Uterus (tissue), 4 donors: ENCODE data around the gene SMIM41. TPM values are rescaled to one million over a fixed set of nuclear protein-coding genes. Genes with fewer than 3 reads are reported as not detected.

Source experiments
- DNase-seq, 2 donors: peaks; one replicate each; pipeline ENCODE4 v3.0.0-alpha.2; 2019 to 2020
- H3K27ac ChIP-seq, 2 donors: fragments of 200-600 bp; sonication (generic); 1 replicate in 1 of 2; 2 replicates in 1 of 2; pipeline ENCODE4 v1.5.1; 2016 to 2018
- H3K27me3 ChIP-seq, 2 donors: fragments of 200-600 bp; sonication (generic); one replicate each; pipeline ENCODE4 v1.5.1; 2018 to 2019; ENCODE audit warnings: control low read depth in 1 of 2
- H3K36me3 ChIP-seq, 2 donors: fragments of 200-600 bp; sonication (generic); one replicate each; pipeline ENCODE4 v1.5.1; 2019; ENCODE audit warnings: control low read depth in 1 of 2
- H3K4me1 ChIP-seq, 2 donors: fragments of 200-600 bp; sonication (generic); one replicate each; pipeline ENCODE4 v1.5.1; 2018 to 2019; ENCODE audit warnings: control low read depth in 1 of 2
- H3K4me3 ChIP-seq, 2 donors: fragments of 200-600 bp; sonication (generic); 1 replicate in 1 of 2; 2 replicates in 1 of 2; pipeline ENCODE4 v1.5.1; 2018 to 2019; ENCODE audit warnings: mild to moderate bottlenecking in 1 of 2
- H3K9me3 ChIP-seq, 2 donors: fragments of 200-600 bp; sonication (generic); one replicate each; pipeline ENCODE4 v1.5.1; 2019; ENCODE audit warnings: control low read depth in 1 of 2
- POLR2A ChIP-seq, 2 donors: fragments of 450-650 bp; IDR thresholded peaks; one replicate each; pipeline ENCODE4 v1.6.1; 2016; ENCODE audit warnings: antibody characterized with exemption in 2 of 2, mild to moderate bottlenecking in 1 of 2, moderate library complexity in 1 of 2
- intact Hi-C: fragments of 100-400 bp; cut with DNase I; formaldehyde crosslinking; loops from one replicate; pipeline ENCODE4 v1.15.1; 2023; ENCODE audit warnings: low total_unique reads
- total RNA-seq, 4 donors: library from RNA; depleted of rRNA in 3 of 4; stranded (reverse); fragments of >200 nt in 3 of 4; gene quantifications; one replicate each; pipeline versions ENCODE4 v1.1.0 to v1.2.4, GENCODE V29; 2014 to 2023
- TF ChIP-seq, protein P1 (sequence below), 4 experiments: fragments of 200-600 bp in 2 of 4; fragments of 450-650 bp in 2 of 4; sonication (generic) in 2 of 4; IDR thresholded peaks; one replicate each; pipeline ENCODE4 v1.5.1; 2016 to 2019; ENCODE audit warnings: antibody characterized with exemption in 4 of 4, mild to moderate bottlenecking in 2 of 4, moderate library complexity in 1 of 4
- donor health status: DM: yes; HTN: yes; CAD: no.

The SMIM41 gene
- not detected for total RNA-seq

- peaks cover 0 to 9% of the 10 kb centered on the region in 2 donors for H3K4me1 ChIP-seq
Measured at GRCh38 chr12:52079576-52080402, at the start of gene SMIM41. TSS of gene SMIM41 (plus strand) at chr12:52079704. CDS start at chr12:52079780, 76 bp downstream.

DNA sequence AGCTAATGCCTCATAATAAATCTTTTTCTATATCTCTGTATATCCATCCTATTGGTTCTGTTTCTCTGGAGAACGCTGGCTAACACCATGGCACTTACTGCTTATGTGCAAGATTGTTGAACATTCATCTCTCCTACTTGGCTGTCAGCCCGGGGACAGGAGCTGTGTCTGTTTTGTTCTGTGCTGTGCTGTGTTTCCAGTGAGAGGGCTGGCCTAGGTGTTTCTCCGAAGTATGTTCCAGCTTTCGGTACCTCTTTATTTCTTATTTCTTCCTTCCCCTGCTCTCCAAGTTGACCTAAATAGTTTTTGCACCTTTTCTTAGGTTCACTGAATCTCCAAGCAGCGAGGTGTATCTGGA lies 47.1 kb upstream of the SMIM41 start:
- no peaks in the 10 kb centered on the region for H3K36me3 ChIP-seq
- TF ChIP-seq, protein P1, sequence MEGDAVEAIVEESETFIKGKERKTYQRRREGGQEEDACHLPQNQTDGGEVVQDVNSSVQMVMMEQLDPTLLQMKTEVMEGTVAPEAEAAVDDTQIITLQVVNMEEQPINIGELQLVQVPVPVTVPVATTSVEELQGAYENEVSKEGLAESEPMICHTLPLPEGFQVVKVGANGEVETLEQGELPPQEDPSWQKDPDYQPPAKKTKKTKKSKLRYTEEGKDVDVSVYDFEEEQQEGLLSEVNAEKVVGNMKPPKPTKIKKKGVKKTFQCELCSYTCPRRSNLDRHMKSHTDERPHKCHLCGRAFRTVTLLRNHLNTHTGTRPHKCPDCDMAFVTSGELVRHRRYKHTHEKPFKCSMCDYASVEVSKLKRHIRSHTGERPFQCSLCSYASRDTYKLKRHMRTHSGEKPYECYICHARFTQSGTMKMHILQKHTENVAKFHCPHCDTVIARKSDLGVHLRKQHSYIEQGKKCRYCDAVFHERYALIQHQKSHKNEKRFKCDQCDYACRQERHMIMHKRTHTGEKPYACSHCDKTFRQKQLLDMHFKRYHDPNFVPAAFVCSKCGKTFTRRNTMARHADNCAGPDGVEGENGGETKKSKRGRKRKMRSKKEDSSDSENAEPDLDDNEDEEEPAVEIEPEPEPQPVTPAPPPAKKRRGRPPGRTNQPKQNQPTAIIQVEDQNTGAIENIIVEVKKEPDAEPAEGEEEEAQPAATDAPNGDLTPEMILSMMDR (IDR thresholded peaks at IDR 0.05) = no peak
- intact Hi-C loops = no loop called here
- H3K4me3 ChIP-seq = peak overlapping the region; percentile 18 to 29
- H3K27me3 ChIP-seq = no peaks in the 10 kb centered on the region
- peaks cover 12 to 13% of the 10 kb centered on the region in 2 donors for H3K4me1 ChIP-seq
- DNase-seq = peak; percentile 78 to 93
- H3K9me3 ChIP-seq = no peaks in the 10 kb centered on the region
- peak overlapping the region; percentile 96 to 98 for H3K27ac ChIP-seq

More at GRCh38 chr12:52079576-52080402, at the start of gene SMIM41:
- Histone ChIP-seq H3K36me3 (no peaks in the 10 kb centered on the region), H3K27ac (peak within 1 kb of the TSS; percentile 71 to 72), H3K27me3 (no peaks in the 10 kb centered on the region), H3K4me3 (peak within 1 kb of the TSS in 1 of 2 donors; percentile 5), H3K9me3 (no peaks in the 10 kb centered on the region)
- TF ChIP-seq, protein P1 (IDR thresholded peaks at IDR 0.05) = no peak
- no peak for TF ChIP-seq POLR2A (IDR thresholded peaks at IDR 0.05)
- DNase-seq = no peak
- intact Hi-C loops = no loop called here

GRCh38 chr12:52032804-52033445 lies 46.6 kb upstream of the SMIM41 start:
- no peaks in the 10 kb centered on the region for H3K9me3 ChIP-seq
- H3K4me3 ChIP-seq = peak overlapping the region; percentile 35 to 42
- peak overlapping the region; percentile 96 to 98 for H3K27ac ChIP-seq
- H3K36me3 ChIP-seq = no peaks in the 10 kb centered on the region
- peaks cover 12 to 13% of the 10 kb centered on the region in 2 donors for H3K4me1 ChIP-seq
- TF ChIP-seq POLR2A (IDR thresholded peaks at IDR 0.05) = peak; percentile 87 to 92
- TF ChIP-seq, protein P1 (IDR thresholded peaks at IDR 0.05) = no peak
- intact Hi-C loops = no loop called here
- DNase-seq = peak; percentile 97 to 99
- no peaks in the 10 kb centered on the region for H3K27me3 ChIP-seq

GRCh38 chr12:52033446-52034140 lies 45.9 kb upstream of the SMIM41 start:
- intact Hi-C loops = no loop called here
- no peak for TF ChIP-seq POLR2A (IDR thresholded peaks at IDR 0.05)
- TF ChIP-seq, protein P1 (IDR thresholded peaks at IDR 0.05) = no peak
- peak overlapping the region; percentile 96 to 98 for H3K27ac ChIP-seq
- DNase-seq = no peak
- H3K4me3 ChIP-seq = peak overlapping the region; percentile 35 to 42
- no peaks in the 10 kb centered on the region for H3K9me3 ChIP-seq
- H3K27me3 ChIP-seq = no peaks in the 10 kb centered on the region
- H3K4me1 ChIP-seq = peaks cover 13 to 16% of the 10 kb centered on the region in 2 donors
- H3K36me3 ChIP-seq = no peaks in the 10 kb centered on the region
